Fibroblast of upper back skin (primary cell): ENCODE measurements around the gene FAM20C.

Source experiments
- DNase-seq: peaks from one replicate; pipeline ENCODE4 v3.0.0-alpha.2; 2013

Gene FAM20C

DNA sequence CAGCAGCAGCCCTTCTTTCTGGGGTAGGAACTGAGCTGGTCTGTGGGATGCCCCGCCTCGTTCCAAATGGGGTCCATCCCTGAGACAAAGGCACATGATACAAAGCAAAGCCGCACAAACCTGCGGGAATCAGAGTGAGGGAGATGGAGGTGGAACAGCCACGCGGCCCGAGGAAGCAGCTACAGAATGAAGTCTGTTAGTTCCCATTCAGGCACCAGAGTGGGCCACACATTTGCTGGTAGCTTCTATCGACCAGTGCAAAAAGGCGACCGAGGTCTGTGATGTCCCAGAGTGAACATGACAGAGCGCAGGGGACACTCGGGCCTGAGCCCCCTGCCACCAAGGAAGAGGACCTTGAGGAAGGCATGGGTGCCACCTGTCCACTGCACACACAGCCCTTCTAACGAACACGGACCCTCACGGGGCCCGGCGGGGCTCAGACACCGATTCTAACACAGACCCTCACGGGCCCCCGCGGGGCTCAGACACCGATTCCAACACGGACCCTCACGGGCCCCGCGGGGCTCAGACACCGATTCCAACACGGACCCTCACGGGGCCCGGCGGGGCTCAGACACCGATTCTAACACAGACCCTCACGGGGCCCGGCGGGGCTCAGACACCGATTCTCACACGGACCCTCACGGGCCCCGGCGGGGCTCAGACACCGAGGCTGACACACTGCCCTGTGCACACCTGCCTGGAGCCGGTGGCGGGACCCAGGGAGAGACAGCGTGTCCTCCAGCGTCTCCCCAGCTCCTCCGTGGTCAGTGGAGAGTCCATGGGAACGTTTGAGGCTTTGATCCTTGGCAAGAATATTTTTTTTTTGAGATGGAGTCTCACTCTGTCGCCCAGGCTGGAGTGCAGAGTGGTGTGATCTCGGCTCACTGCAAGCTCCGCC lies 32.8 kb upstream of the FAM20C start:
- no peak for DNase-seq

DNA sequence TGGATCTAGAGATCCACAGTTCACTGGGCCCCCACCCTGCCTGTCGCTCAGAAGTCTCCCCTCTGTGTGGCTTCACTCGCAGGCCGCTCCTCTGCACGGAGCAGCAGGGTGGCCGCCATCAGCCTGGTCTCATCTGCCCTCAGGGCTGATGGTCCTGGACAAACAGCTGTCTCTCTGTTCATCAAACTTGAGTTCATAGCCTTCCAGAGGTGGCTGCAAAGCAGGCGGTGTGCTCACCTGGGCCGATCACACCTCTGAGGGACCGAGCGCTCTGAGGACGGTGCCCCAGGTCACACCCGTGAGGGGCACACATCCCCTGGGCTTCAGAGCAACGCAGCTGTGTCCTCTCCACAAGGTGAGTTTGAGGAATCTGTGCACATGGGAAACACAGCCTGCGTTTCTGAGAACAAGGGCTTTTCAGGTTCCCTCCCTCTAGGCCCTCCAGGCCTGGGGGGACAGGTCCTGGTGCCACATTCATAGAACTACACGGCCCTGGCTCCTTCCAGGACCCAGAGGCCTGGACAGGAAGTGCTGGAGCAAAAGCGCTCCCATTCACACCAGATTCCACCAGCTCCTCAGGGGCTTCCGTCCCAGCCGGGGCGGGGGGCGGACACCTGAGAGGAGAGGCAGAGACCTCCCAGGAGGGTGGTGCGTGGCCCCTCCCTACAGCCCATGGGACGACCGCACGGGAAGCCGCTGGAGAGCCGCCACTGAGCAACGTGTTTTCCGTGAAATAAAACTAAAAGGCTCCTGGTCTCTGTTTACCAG lies 31.2 kb upstream of the FAM20C start:
- DNase-seq = no peak

DNA sequence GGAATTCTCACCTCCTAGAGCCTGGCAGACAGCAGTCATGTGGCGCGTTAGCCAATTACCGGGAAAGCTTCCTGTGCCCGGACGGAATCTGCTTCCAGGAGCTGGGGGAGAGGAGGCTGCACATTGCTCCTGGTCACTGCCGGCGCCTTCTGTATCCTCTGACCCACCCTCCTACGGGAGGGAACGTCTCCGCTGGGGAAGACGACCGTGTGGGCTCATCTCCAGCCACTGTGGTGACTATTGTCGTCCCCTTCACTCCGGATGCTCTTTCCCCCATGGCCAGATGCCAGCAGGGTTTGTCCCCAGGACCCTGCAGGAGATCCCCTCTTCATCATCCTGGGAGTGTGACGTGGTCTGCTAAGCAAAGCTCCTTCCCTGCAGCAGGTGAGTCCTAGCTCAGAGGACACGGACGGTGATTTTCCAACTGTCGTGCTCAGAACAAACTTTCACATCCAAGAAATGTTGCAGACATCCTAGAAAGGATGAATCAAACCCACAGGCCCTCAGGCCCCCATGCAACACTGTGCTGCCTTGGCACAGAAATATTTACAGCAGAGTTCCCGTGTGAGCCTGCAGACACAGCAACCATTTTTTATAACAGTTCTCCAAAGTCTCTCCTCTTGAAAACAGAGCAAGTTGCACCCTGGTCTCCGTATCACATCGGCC lies 29.6 kb upstream of the FAM20C start:
- DNase-seq = no peak

DNA sequence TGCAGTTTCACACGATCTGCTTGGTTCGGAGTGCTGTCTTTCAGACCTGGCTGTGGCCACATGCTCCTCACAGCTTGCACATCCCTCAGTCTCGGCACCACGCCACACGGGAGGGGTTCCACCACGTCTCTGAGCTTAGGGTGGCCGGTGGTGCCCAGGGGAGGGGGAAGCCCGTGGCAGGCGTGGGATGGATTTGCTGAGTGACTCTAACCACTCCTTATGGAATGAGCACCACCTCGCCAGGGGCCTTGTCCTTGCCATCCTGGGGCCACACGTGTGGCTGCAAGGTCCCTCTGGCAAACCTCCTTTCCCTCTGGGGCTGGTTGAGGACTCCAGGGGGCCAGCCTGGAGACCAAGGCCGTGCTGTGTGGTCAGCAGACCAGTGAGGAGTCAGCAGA lies 29.1 kb upstream of the FAM20C start:
- DNase-seq = no peak

DNA sequence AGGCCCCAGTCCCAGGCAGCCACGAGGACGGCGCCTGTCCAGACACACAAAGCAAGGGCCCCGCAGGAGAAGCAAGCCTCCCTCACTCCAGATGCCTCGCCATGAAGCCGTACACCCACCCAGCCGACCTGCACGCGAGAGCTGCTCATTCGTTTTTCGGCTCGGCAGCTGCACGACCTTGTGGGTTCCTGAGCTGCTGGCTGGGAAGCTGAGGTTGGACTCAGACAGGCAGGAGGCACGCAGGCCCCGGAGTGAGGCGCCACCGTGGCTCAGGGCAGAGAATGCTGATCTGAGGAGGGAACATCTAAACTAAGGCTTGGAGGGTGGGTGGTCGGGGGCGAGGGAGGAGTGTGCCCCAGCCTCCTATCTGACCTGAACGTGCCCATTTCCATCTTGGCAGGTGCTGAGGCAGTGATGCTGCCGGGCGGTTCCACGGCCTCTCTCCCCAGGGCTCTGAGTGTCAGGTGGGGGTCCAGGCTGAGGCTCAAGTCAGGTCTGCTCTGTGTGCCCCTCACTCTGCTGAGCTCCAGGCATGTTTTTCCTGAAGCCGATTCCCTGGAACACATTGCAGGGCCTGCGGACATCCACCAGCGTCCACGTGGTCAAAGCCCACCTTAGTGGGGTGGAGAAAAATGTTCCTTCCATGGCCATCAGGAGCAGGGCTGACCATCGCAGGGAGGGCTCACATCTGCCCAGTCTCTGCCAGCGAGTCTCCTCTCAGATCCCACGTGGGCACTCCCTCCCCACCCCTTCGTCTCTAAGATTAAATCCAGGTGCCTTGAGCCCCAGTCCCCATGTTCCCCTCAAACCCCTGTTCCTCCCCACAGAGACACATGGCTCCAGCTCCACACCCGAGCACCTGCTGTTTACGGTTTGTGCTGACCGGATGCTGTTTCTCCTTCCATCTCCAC lies 28.1 kb upstream of the FAM20C start:
- DNase-seq = no peak

DNA sequence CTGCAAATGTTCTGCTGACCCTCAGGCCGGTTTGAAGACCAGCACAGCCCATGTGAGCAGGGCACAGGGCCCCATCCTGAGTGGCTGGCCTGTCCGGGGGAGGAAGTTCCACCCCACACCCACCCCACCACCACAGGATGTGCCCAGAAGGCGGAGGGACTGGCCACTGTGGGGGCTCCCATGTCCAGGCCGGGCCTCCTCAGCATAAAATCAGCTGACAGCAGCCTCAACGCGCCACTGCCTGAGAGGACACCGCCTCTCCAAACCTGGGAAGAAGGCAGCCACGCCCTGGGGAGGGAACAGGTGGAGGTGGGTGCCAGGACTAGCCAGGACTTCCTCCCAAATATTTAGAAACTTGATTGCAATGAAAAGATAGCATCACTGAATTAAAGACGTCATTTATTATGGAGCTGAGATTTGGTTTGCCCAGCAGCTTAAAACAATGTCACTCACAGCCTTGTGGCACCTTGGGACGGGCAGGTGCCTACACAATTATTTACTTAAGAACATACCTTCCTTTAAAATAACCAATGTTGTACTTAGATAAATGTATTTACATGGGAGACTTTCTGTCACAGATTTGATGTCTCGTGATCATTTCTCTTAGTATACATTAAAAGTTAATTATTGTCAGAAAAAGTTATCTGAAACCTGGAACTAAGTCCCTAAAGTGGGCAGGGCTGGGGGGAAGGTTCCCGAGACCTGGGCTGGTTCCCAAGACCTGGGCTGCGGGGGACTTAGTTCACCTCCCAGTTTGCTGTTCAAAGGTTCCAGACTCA lies 27.3 kb upstream of the FAM20C start:
- no peak for DNase-seq

DNA sequence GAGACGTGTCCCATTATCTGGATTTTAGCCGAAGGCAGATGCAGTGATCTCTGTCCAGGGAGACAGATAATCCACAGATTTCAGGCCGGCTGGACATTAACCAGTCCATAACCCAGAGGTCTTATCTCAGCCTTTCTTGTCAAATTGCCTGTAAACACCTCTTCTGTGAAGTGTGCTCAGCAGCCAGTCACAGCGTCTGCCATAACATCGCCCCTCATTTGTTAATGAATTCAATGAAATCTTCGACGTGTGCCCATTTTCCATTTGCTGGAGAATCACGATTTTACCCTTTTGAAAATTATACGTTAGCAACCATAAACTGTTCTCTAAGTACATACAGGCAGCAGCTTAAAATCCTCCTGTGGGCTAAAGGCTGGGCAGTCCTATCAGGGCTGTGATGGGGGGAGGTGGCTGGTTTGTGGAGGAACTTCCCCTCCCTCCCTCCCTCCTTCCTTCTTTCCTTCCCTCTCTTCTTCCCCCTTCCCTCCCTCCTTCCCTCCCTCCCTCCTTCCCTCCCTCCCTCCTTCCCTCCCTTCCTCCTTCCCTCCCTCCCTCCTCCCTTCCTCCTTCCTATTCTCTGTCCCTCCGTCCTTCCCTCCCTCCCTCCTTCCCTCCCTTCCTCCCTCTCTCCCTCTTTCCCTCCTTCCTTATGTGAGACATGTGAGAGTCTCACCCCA lies 26.6 kb upstream of the FAM20C start:
- no peak for DNase-seq

DNA sequence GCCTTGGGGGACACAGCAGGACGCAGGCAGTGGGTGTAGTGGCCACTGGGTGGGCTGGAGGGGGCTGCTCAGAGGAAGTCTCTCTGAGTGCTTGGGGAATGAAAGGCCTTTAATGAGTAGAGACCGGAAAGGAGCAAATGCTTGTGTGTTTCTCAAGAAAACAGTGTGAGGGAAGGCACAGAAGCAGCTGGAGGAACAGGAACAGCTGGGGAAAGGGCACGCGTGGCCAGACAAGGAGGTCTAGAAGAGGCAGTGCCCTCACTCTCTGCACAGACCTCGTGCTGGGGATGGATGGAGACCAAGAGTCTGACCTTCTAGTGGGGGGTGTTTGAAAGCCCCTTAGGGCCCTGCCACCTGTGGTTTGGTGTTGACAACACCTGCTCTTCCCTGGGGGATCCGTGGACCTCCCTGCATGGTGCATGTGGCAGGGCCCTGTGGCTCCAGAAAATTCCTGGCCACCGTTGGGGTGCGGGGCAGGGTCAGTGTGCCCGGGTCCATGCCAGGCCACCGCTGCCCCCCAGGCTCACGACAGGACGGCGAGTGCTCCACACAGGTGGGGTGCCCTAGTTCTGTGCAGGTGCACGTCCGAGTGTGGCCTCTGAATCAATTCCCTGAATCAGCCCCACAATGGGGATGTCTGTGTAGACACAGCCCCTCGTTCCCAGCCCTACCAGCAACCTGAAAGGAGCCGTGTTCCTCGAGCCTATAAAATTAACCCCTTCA lies 25.9 kb upstream of the FAM20C start:
- no peak for DNase-seq

DNA sequence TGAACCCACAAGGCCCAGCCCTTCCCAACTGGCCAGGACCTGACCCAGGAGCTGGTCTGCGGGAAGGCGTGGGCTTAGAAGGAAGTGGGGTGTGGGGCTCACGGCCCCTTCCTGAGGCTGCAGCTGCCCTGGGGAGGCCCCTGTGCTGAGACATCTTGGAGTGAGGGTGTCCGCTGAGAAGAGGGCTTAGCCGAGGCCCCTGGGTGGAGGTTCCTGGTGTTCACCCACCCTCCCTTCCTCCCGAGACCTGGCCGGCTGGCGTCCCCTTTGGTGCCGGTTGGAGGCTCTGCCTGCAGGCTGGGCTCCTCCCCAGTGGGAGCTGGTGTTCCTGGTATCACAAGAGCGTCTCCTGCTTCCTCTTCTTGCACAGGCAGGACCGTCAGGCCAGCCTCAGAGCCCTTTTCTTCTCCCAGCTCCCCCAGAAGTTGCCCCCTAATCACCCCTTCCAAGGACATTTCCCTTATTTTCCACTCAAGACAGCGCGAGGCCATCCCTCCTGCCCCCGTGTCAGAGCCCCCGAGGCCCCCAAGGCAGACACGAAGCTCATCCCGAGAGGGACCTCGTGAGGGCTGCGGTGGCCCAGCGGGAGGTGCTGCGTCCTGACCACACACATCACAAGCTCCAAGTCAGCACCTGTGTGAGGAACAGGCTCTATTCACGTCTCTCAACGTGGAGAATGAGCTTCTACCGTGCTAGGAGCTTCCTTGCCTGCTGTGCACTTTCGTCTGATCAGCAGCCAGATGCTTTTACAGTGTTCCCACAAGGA lies 25.1 kb upstream of the FAM20C start:
- no peak for DNase-seq

DNA sequence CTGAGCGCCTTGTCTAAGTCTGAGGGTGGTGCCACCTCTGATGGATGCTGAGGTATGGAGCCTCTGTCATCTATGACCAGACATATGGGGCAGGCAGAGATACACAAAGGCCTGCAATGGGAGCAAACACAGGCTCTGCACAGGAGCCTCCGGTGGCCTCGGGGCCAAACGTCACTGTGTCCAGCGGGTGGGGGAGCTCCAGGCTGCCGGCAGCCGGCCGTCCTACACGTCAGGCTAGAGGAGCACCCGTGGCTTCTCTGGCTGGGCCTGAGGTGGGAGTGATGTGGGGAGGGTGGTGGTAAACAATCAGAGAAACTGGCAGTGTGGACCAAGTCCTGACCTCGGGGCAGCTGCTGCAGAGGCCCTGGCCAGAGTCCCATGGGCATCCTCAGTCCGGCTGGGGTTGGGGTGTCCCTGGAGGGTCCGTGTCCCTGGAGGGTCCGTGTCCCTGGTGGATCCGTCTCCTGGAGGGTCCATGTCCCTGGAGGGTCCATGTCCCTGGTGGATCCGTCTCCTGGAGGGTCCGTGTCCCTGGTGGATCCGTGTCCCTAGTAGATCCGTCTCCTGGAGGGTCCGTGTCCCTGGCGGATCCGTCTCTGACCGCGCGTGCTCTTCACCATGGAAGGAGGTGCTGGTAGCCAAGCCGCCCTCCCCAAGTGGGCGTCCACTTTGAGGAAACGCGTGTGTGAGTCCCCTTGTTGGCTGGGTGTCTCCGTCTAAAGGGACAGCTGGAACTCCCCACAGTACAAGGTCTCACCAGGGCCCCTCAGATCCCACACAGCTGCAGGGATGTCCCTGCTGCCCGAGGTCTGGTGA lies 24.2 kb upstream of the FAM20C start:
- DNase-seq = no peak

DNA sequence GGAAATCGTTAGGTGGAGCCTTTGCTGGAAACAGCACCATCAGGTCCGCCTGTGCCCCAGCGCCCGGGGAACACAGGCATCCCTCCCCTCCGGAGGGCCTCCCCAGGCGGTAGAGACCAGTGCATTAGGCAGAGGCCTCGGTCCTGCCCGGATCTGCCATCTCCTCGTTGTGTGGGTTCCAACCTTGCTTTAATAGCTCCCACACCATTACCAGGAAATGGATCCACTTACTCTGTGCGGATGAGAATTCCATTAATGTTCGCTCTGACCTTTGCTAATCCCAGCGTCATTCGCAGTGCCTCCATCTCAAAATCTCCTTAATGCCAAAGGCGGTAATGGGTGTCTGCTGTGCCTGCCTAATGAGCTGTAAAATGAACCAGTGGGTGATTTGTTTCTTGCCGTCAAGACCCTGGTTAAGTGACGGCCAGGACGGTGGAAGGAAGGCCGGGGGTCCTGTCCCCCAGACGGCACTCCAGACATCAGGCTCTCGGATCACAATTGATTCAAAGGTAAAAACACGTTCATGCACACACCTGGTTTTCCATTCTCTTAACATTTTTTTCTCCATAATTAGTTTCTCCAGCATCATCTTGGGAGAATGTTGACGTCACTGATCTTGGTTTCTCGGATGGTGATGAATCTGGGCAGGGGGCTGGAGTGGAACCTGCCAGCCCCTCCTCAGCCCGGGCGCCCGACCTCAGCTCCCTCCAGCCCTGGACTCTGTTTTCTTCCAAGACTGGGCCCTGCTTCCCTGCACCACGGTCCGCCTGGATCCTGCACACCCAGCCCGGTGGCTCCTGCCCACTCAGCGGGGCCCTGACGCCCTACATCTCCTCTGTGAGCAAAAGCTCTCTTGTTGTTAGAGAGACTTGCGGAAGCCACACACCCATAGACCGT lies 22.8 kb upstream of the FAM20C start:
- DNase-seq = no peak

DNA sequence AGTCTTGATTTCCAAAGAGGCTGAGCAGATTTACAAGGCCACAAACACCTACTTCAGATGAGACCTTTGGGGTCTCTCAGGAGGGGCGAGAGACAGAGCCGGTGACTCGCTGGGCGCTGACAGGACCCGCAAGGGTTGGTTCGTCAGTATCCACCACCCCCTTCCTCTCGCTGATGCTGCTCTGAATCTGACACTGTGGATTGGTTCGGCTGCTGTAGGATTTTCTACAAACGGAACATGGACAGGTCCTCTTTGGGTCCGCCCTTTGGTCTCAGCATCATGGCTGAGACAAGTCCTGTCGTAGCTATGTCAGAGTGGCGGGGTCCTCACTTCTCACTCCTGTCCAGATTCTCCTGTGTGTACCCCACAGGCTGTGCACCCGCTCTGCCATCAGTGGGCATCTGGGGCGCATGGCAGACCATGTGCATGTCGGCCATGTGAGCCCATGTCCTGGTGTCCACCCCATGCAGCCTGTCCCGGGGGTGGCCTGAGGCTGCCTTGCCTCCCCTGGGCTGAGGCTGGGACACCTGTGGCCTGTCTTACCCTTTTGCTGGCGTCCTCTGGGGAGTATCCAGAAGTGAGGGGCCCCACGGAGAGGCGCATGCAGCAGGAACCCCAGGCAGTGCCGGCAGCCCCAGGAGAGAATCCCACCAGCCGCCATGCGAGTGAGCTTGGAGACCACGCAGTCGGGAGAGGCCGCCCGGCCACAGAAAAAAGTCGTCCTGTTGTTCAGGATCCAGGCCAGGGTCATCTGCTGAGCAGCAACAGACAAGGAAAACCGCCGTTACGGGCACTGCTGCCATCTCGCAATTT lies 21.6 kb upstream of the FAM20C start:
- no peak for DNase-seq

DNA sequence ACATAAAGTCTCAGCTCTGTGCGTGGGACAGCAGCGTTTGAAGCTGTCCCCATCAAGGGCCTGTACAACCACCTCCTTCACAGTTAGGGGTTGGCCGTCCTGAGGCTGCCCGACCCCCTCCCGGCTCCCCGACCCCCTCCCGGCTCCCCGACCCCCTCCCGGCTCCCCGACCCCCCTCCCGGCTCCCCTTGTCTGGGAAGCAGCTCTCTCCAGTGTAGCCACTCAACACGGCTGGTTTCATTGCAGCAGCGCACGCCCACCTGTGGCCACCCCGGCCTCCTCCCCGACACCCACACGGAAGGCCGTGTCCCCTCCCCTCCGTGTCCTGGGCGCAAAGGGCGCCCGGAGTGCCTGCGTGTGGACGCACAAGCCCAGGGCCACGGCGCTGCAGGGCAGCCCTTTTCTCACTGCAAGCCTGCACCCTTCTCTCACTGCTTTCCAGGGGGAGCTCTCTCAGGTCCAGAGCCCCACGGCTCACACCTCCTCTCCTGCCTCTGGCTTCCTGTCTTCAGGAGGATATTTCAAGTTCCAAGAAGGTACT lies 20.9 kb upstream of the FAM20C start:
- no peak for DNase-seq

DNA sequence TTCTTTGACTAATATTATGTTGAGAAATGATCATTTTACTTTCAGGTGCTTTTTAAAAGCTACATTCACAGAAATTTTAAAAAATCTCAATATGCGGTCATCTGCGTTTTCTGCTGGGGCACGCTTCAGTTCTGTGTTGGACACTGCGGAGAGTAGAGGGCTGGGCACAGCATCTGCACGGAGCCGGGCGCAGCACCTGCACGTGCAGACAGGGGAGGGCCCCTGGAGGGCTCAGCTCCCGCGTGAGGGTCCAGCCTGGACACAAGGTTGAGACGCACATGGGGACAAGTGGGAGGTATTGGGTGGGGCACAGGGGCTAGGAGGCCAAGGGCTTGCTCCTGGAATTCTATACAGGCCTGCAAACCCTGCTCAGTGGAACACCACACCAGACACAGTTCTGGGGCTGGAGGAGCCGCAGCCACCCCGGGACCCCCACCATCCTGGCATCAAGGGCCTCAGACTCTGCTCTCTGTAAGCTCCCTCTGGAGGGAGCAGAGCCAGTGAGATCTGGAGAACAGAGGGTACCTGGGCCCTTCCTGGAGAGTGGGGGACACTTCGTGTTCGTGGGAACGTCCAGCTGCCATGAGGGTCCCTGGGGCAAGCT lies 20.4 kb upstream of the FAM20C start:
- no peak for DNase-seq

DNA sequence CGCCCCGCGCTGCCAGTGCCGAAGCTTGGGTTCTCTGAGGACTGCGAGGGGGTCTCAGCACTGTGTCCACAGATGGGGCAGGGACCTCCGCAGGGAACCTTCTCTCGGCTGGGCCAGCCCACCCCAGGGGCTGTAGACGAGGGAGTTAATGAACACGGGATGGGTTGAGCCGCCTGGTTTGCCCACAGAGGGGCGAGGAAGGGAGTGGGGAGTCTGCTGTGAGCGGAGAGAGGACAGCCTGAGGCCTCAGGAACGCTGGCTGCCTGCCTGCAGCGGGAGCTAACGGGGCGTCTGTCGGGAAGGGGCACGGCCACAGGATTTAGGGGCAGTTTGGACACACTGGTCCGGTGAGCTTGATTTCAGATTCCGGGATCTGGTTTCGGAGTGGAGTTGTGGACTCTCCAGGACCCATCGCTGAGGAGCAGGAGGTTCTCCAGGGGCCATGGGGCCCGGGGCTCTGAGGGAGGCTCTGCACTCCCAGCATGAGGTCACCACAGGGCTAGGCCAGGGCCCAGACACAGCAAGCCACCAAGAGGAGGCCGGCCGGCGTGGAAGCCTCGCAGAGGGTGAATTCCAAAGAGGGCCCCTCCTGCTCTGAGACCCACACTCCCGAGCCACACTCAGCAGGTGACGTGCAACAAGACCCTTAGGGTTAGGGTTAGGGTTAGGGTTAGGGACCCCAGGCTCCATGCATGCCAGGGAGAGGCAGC lies 19.0 kb upstream of the FAM20C start:
- DNase-seq = no peak
